IMR-90 (cell line): ENCODE data around the gene ANKRD40CL.

Source experiments
- BHLHE40 ChIP-seq: fragments of 150-350 bp; IDR thresholded peaks from 2 replicates; pipeline ENCODE4 v1.6.1; 2016; ENCODE audit warnings: mild to moderate bottlenecking, low read depth, low read length
- CEBPB ChIP-seq: IDR thresholded peaks from 2 replicates; pipeline ENCODE4 v1.6.1; 2012; ENCODE audit warnings: low read depth, low read length, improper control_type of control experiment
- FOS ChIP-seq: fragments of 150-350 bp; IDR thresholded peaks from 2 replicates; pipeline ENCODE4 v1.6.1; 2016; ENCODE audit warnings: low read depth, low read length
- MAFK ChIP-seq: IDR thresholded peaks from 2 replicates; pipeline ENCODE4 v1.6.1; 2012; ENCODE audit warnings: low read depth, low read length, improper control_type of control experiment
- MAZ ChIP-seq: IDR thresholded peaks from 2 replicates; pipeline ENCODE4 v1.6.1; 2012; ENCODE audit warnings: low read depth, mild to moderate bottlenecking, low read length, improper control_type of control experiment, moderate library complexity, borderline replicate concordance
- MXI1 ChIP-seq: IDR thresholded peaks from 2 replicates; pipeline ENCODE4 v1.6.1; 2012; ENCODE audit warnings: low read depth, mild to moderate bottlenecking, low read length, moderate library complexity, borderline replicate concordance
- NFE2L2 ChIP-seq: fragments of 150-350 bp; IDR thresholded peaks from 2 replicates; pipeline ENCODE4 v1.6.1; 2016; ENCODE audit warnings: low read depth, mild to moderate bottlenecking, low read length
- POLR2A ChIP-seq: IDR thresholded peaks from 2 replicates; pipeline ENCODE4 v1.6.1; 2012; ENCODE audit warnings: mild to moderate bottlenecking, low read depth, low read length
- RAD21 ChIP-seq: IDR thresholded peaks from 2 replicates; pipeline ENCODE4 v1.6.1; 2012; ENCODE audit warnings: low read length, improper control_type of control experiment
- RCOR1 ChIP-seq: IDR thresholded peaks from 2 replicates; pipeline ENCODE4 v1.6.1; 2012; ENCODE audit warnings: mild to moderate bottlenecking, low read length, improper control_type of control experiment; ENCODE audit not compliant: insufficient replicate concordance
- RFX5 ChIP-seq: IDR thresholded peaks from 2 replicates; pipeline ENCODE4 v1.8.0; 2012; ENCODE audit warnings: low read depth, mild to moderate bottlenecking, low read length, moderate library complexity
- SMC3 ChIP-seq: fragments of 150-350 bp; IDR thresholded peaks from 2 replicates; pipeline ENCODE4 v1.6.1; 2016; ENCODE audit warnings: low read depth, mild to moderate bottlenecking, antibody characterized with exemption, low read length, moderate library complexity
- USF2 ChIP-seq: fragments of 150-350 bp; IDR thresholded peaks from 2 replicates; pipeline ENCODE4 v1.6.1; 2017; ENCODE audit warnings: mild to moderate bottlenecking, antibody characterized with exemption, low read length, low read depth
- TF ChIP-seq, protein P1 (sequence below): conservative IDR thresholded peaks from 2 replicates; pipeline ENCODE4 v1.5.1; 2012; ENCODE audit warnings: mild to moderate bottlenecking, low read depth, low read length, improper control_type of control experiment

- TF ChIP-seq, protein P1, sequence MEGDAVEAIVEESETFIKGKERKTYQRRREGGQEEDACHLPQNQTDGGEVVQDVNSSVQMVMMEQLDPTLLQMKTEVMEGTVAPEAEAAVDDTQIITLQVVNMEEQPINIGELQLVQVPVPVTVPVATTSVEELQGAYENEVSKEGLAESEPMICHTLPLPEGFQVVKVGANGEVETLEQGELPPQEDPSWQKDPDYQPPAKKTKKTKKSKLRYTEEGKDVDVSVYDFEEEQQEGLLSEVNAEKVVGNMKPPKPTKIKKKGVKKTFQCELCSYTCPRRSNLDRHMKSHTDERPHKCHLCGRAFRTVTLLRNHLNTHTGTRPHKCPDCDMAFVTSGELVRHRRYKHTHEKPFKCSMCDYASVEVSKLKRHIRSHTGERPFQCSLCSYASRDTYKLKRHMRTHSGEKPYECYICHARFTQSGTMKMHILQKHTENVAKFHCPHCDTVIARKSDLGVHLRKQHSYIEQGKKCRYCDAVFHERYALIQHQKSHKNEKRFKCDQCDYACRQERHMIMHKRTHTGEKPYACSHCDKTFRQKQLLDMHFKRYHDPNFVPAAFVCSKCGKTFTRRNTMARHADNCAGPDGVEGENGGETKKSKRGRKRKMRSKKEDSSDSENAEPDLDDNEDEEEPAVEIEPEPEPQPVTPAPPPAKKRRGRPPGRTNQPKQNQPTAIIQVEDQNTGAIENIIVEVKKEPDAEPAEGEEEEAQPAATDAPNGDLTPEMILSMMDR, result no peak
- no peak for TF ChIP-seq RFX5
- no peak for TF ChIP-seq MAZ
- no peak for TF ChIP-seq POLR2A
- TF ChIP-seq USF2, result no peak
- no peak for TF ChIP-seq RAD21
- TF ChIP-seq MXI1, result no peak
- TF ChIP-seq FOS, result no peak
- TF ChIP-seq RCOR1, result no peak
- no peak for TF ChIP-seq MAFK
- TF ChIP-seq CEBPB, result no peak
- no peak for TF ChIP-seq NFE2L2
- TF ChIP-seq SMC3, result no peak
- TF ChIP-seq BHLHE40, result no peak
Observed at GRCh38 chr17:50808413-50808812, 41.1 kb upstream of the ANKRD40CL start.
